RWPE2 (cell line): Measurements from ENCODE around the gene CD72.

Experiments used
- ATAC-seq: fragments of 200-7000 bp; cut with Tn5 transposase; 3 replicates; pipeline ENCODE4 v1.9.1; 2021; ENCODE audit warnings: low read depth
- DNase-seq: peaks from one replicate; pipeline ENCODE4 v3.0.0-alpha.2; 2020; ENCODE audit warnings: low spot score
- H3K27ac ChIP-seq: fragments of 450-650 bp; 2 replicates; pipeline ENCODE4 v1.5.1; 2017; ENCODE audit warnings: mild to moderate bottlenecking; ENCODE audit not compliant: poor library complexity, severe bottlenecking
- H3K27me3 ChIP-seq: fragments of 250-450 bp; sonication (Bioruptor Pico); 2 replicates; pipeline ENCODE4 v1.5.1; 2021; ENCODE audit warnings: mild to moderate bottlenecking, moderate library complexity; ENCODE audit not compliant: insufficient read depth, poor library complexity, severe bottlenecking
- H3K36me3 ChIP-seq: fragments of 250-450 bp; sonication (Bioruptor Pico); 2 replicates; pipeline ENCODE4 v1.5.1; 2020; ENCODE audit warnings: low read depth, mild to moderate bottlenecking, moderate library complexity
- H3K4me1 ChIP-seq: fragments of 250-450 bp; sonication (Bioruptor Pico); 2 replicates; pipeline ENCODE4 v1.5.1; 2021; ENCODE audit warnings: mild to moderate bottlenecking, moderate library complexity; ENCODE audit not compliant: insufficient read depth, poor library complexity, severe bottlenecking
- H3K4me3 ChIP-seq: fragments of 250-450 bp; sonication (Bioruptor Pico); 2 replicates; pipeline ENCODE4 v1.5.1; 2021; ENCODE audit warnings: mild to moderate bottlenecking, moderate library complexity; ENCODE audit not compliant: severe bottlenecking
- H3K9me3 ChIP-seq: fragments of 250-450 bp; sonication (Bioruptor Pico); 2 replicates; pipeline ENCODE4 v1.5.1; 2021; ENCODE audit warnings: mild to moderate bottlenecking, moderate library complexity; ENCODE audit not compliant: severe bottlenecking
- TF ChIP-seq, protein P1 (sequence below): fragments of 450-650 bp; IDR thresholded peaks from one replicate; pipeline ENCODE4 v1.5.1; 2017; ENCODE audit warnings: mild to moderate bottlenecking, moderate library complexity; ENCODE audit not compliant: poor library complexity, severe bottlenecking

CD72 gene

DNA sequence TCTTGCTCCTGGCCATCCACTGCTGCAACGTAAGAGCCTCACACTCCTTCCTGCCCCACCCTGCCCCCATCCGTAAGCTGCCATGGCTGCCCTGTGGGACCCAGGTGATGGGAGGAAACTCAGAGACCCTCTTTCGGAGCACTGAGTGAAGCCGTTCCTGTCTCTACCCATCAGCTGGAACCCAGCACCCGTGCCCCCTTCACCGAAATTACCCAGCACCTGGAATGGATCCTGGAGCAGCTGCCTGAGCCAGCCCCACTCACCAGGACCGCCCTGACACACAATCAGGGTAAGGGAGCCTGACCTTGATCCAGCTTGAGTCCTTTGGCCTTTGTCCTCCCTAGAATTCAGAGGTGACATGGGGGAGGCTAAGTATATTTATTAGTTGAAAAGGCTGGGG is 10.0 kb downstream of the CD72 start:
- H3K36me3 ChIP-seq, result no peaks in the 10 kb centered on the region
- H3K27me3 ChIP-seq, result no peaks in the 10 kb centered on the region
- no peak for DNase-seq
- TF ChIP-seq, protein P1, sequence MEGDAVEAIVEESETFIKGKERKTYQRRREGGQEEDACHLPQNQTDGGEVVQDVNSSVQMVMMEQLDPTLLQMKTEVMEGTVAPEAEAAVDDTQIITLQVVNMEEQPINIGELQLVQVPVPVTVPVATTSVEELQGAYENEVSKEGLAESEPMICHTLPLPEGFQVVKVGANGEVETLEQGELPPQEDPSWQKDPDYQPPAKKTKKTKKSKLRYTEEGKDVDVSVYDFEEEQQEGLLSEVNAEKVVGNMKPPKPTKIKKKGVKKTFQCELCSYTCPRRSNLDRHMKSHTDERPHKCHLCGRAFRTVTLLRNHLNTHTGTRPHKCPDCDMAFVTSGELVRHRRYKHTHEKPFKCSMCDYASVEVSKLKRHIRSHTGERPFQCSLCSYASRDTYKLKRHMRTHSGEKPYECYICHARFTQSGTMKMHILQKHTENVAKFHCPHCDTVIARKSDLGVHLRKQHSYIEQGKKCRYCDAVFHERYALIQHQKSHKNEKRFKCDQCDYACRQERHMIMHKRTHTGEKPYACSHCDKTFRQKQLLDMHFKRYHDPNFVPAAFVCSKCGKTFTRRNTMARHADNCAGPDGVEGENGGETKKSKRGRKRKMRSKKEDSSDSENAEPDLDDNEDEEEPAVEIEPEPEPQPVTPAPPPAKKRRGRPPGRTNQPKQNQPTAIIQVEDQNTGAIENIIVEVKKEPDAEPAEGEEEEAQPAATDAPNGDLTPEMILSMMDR, result no peak
- no peak overlapping the region for H3K4me3 ChIP-seq
- H3K27ac ChIP-seq, result no peak overlapping the region
- ATAC-seq, result no peak
- no peaks in the 10 kb centered on the region for H3K9me3 ChIP-seq
- H3K4me1 ChIP-seq, result peaks cover 2% of the 10 kb centered on the region

DNA sequence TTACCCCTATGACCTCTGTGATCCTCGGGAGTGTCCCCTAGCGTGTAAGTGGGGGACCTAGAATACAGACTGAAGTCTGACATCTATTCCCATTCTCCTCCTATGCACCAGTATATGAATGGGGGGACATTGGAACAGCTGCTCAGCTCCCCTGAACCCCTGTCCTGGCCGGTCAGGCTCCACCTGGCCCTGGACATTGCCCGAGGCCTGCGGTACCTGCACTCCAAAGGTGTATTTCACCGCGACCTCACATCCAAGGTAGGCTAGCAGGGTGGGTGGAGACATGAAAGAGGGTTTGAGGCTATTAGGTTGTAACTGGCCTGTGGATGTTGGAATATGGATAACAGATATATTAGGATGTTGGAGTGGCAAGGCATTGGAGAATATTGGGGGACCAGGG is 11.5 kb downstream of the CD72 start:
- no peak overlapping the region for H3K4me3 ChIP-seq
- no peak overlapping the region for H3K27ac ChIP-seq
- DNase-seq, result no peak
- TF ChIP-seq, protein P1, result no peak
- H3K36me3 ChIP-seq, result no peaks in the 10 kb centered on the region
- no peaks in the 10 kb centered on the region for H3K27me3 ChIP-seq
- no peak for ATAC-seq
- H3K4me1 ChIP-seq, result peaks cover 5% of the 10 kb centered on the region
- no peaks in the 10 kb centered on the region for H3K9me3 ChIP-seq

GRCh38 chr9:35606138-35606504 is 12.1 kb downstream of the CD72 start:
- Histone ChIP-seq H3K36me3 (no peaks in the 10 kb centered on the region), H3K4me1 (peaks cover 5% of the 10 kb centered on the region), H3K9me3 (no peaks in the 10 kb centered on the region), H3K27ac (peak overlapping the region; percentile 67), H3K4me3 (peak overlapping the region; percentile 82), H3K27me3 (no peaks in the 10 kb centered on the region)
- ATAC-seq (no peak), DNase-seq (no peak)
- TF ChIP-seq, protein P1, result no peak

DNA sequence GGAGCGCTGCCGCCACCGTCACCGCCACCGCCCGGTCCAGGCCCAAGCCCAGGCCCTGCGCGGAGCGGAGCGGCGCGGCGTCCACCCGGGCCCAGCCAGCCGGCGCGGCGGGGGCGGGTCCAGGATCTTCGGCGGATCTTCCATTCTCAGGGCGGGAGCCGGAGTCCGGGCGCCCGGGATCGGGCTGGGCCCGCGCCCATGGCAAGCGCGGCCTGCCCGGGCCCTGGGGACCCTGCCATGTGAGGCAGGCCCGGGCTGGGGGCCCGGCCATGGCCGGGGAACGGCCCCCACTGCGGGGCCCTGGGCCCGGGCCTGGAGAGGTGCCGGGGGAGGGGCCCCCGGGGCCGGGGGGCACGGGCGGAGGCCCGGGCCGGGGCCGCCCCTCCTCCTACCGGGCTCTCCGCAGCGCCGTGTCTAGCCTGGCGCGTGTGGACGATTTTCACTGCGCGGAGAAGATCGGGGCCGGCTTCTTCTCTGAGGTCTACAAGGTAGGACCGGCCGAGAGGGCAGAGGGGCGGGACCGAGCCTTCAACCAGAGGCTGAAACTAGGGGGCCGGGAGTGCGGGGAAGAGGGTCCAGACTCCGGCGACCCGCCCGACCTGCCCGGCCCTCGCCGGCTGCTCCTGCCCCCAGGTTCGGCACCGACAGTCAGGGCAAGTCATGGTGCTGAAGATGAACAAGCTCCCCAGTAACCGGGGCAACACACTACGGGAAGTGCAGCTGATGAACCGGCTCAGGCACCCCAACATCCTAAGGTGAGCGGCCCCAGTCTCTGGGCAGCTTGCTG is 12.7 kb downstream of the CD72 start:
- H3K27me3 ChIP-seq, result no peaks in the 10 kb centered on the region
- H3K9me3 ChIP-seq, result no peaks in the 10 kb centered on the region
- ATAC-seq (no peak; the same call in 2 of the 3 replicates), DNase-seq (no peak)
- H3K27ac ChIP-seq, result peak overlapping the region; percentile 67
- peaks cover 5% of the 10 kb centered on the region for H3K4me1 ChIP-seq
- H3K36me3 ChIP-seq, result no peaks in the 10 kb centered on the region
- TF ChIP-seq, protein P1, result no peak
- H3K4me3 ChIP-seq, result peak overlapping the region; percentile 82

DNA sequence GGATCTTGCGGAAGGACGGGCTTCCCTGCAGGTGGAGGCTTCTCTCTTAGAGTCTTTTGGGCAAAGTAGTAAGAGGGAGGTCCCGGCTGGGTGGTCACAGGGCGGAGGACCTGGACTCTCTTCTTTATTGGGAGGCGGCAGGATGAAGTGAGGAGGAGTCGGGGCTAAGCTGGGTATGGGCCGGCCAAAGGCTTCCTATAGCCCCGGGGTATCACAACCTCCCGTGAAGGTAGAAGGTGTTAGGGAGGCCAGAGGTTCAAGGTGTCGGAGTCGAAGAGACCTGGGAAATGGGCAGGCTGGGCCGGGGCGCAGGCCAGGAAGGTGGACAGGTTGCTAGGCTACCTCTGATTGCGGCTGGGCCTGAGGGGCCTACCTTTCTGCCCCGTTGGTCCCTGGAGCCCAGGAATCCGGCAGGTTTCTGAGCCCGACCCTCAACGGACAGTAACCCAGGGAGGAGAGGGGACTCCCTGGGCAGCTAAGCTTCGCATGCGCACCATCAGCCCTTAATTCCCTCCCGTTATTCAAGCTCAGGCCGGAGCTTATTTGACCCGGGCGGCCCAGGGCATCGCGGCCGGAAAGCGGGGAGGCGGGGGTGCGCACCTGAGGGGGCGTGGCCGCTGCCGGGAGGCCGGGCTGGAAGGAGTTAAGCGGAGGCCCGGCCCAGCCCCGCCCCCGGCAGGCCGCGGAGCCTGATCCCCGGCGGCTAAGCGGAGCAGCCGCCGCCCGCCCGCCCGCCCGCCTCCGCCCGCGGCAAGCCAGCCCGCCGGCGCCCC is 13.4 kb downstream of the CD72 start, which contains the start of gene TESK1:
TESK1 (plus strand) TSS at position 685 of the 773 bp plus-strand sequence. CDS start 358 bp downstream, outside the sequence.
- Histone ChIP-seq H3K9me3 (no peaks in the 10 kb centered on the region), H3K4me1 (peaks cover 5% of the 10 kb centered on the region), H3K27ac (peak within 1 kb of the TSS; percentile 67), H3K4me3 (peak within 1 kb of the TSS; percentile 82), H3K27me3 (no peaks in the 10 kb centered on the region), H3K36me3 (no peaks in the 10 kb centered on the region)
- ATAC-seq, result peak; percentile 42
- TF ChIP-seq, protein P1, result no peak
- DNase-seq, result peak; percentile 86
